Measurements from ENCODE around the gene TMEM154.
A peak's percentile ranks its signal among the peaks of the same experiment; 100 is the strongest.
"Not testable (repeated sequence)": the region's sequence is repeated elsewhere in the genome, so short reads cannot be mapped to it uniquely, and the experiment has no call there.

TMEM154 gene

DNA sequence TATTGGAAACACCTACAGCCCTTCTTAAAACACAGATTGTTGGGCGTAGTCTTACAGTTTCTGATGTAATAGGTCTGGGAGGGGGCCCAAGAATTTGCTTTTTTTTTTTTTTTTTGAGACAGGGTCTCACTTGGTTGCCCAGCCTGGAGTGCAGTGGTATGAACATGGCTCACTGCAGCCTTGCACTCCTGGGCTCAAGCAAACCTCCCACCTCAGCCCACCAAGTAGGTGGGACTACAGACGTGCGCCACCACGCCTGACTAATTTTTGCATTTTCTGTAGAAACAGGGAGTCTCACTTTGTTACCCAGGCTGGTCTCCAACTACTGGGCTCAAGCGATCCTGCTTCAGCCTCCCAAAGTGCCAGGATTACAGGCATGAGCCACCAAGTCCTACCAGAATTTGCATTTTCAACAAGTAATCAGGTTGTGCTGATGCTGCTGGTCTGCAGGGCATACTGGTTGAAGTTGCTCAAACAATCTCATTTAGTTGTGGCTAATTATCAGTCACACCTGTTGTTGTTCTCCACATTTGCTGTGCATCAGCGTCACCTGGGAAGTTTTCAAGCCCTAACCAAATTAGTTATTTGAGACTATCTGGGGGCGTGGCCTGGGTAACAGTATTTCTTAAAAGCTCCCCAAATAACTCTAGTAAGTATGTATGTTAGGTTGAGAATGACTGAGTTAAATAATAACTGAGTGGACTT is 14.0 kb downstream of the TMEM154 start:
- DNase-seq, result no peak

DNA sequence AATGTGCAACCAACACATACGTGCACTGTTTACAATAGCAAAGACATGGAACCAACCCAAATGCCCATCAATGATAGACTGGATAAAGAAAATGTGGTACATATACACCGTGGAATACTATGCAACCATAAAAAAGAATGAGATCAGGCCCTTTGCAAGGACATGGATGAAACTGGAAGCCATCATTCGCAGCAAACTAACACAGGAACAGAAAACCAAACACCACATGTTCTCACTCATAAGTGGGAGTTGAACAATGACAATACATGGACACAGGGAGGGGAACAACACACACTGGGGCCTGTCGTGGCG is 15.8 kb downstream of the TMEM154 start:
- not testable (repeated sequence) for DNase-seq

DNA sequence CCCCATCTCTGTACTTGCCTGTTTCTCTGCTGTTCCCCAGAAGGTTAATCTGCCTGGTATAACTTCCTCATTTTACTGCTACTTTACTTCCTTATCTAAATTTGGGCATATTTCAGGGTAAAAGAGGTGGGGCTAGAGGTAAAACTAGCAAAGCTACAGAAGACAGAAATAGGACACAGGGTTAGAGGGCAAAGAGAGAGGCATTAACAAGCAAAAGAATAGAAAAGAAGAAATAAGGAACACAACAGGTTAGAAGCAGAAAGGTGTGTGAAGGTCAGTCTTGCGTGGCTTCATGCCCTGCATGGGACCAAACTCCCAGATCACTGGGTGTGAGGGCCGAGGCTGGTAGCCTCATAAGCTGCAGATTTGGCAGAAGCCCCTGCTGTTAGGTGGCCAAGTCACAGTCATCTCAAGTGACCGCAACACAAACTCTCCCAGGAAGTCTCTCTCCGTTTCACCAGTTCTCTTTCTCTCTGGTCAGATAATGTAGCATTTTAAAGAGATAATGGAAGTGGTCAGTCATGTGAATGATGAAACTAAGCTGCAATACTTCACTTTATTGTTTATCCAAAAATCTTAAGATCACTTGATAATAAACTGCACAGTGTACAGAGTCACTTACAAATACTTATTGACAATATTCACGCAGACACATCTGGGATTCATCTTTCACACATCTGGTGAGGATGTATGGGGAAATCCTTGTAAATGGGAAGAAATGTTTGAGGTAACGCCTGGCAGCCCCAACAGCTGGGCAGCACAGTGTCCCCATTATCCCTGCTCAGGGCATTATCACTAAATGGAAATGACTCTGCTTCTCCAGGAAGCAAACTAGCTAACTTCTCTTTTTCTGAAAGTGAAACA is 16.4 kb downstream of the TMEM154 start:
- DNase-seq, result peak; percentile 27 to 63

DNA sequence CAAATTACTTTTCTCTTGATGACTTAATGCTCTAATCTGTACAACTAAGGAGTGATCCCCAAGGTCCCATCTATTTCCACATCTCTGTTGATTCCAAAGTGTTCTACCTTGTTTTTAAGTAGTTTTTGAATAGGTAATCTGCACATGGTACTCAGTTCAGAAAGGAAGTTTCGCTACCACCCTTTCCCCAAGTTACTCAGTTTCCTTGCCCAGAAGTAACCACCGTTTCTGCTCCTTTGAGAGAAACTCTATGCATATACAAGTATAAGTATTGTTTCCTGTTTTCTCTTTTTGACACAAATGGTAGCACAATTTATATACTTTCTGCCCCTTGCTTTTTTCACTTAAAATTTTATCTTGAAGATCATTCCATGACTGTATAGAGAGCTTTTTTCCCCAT is 18.1 kb downstream of the TMEM154 start:
- no peak for DNase-seq

DNA sequence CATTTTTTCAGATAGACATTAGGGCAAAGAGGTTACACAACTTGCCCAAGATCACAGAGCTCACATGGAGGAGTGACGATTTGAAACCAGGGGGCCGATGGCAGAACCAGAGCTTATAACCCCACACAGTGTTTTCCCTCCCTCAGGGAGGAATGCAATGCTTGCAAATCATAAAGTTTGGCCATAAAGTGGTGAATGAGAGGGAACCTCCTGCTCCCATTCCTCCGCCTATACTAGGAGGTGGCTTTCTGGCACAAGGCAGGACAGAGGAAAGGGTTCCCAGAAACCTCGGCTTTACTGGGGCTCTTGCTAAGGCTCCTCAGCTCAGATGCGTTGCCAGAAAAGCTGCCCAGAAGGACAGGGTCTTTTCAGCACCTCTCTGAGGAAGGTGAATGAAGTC is 19.3 kb downstream of the TMEM154 start:
- no peak for DNase-seq

DNA sequence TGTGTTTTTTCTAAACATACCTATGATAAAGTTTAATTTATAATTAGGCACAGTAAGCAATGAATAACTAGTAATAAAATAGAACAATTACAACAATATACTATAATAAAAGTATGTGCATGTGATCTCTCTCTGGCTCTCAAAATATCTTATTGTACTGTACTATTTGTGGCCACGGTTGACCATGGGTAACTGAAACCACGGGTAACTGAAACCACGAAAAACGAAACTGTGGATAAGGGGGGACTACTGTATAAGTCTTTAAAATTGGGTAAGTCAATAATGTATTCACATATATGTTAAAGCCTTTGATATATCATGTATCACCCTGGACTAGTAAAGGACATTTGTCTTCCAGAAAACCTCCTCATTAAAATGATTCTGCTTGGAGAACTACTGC is 20.0 kb downstream of the TMEM154 start:
- DNase-seq, result no peak

DNA sequence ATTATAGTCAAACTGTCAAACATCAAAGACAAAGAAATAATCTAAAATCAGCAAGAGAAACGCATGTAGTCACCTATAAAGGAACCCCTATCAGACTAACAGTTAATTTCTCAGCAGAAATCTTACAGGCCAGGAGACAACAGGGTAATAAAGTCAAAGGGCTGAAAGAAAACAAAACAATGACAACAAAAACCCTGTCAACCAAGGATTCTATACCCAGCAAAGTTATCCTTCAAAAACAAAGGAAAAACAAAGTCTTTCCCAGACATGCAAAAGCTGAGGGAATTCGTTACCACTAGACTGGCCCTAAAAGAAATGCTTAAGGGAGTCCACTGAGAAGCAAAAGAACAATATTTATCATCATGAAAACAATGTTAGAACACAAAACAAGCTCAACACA is 22.1 kb downstream of the TMEM154 start:
- DNase-seq, result no peak

DNA sequence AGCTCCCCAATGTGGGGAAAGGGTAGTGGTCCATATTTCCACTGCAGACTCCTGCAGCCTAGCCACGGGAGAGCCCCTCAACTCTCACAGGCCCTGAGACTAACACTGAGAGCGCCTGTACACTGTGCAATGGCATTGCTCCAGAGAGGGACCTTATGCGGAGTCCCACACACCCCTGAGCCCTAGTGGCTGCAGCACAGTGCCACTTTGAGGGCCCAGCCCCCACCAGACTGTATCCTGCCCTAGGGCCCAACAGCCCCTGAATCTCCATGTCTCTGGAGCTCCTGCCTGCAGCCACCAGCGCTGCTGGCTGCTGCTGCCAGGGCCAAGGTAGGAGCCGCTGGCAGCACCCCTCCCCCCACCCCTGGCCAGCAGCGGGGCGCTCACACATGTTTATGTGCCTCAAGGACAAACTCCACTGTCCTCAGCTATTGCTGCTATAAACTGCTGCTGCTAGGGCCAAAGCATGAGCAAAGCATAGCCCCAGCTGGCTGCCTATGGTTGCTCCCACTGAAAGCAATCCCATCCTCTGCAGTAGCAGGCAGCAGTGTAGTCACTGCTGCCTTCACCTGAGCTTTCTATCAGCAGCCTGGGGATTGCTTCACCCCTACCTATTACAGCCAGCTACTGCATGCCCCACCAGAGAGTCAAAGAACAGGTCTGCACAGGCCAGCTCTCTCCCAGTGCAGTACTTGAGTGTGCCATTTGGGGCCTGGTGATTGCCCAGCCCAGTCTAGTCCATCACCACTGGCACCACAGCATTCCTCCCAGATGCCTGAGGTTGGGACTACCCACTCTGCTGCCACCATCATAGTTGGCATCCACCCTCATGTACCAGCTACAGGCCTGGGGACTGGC is 24.3 kb downstream of the TMEM154 start:
- no peak for DNase-seq

DNA sequence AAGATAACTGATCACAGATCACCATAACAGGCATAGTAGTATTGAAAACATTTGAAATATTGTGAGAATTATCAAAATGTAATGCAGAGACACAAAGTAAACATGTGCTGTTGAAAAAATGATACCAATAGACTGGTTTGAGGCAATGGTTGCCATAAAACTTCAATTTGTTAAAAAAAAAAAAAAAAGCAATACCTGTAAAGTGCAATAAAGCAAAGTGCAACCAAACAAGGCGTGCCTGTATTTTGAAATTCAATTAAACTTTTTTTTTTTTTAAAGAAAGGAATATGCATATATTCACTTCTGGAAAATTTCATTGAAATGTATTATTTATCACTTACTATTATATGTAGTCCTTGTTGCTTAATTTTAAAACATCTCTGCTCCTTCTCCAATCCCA is 27.7 kb downstream of the TMEM154 start:
- no peak for DNase-seq

DNA sequence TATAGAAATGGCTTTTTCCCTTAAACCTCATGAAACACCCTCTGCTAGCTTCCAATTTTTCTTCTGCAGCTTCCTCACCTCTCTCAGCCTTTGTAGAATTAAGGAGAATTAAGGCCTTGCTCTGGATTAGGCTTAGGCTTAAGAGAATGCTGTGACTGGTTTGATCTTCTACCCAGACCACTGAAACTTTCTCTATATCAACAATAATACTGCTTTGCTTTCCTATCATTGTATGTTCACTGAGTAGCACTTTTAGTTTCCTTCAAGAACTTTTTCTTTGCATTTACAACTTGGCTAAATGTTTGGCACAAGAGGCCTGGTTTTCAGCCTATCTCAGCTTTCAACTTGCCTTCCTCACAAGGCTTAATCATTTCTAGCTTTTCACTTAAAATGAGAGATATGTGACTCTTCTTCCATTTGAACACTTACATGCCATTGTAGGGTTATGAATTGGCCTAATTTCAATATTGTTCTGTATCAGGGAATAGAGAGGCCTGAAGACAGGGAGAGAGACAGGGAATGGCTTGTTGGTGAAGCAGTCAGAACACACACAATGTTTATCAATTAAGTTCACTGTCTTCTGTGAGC is 28.2 kb downstream of the TMEM154 start:
- DNase-seq, result no peak

DNA sequence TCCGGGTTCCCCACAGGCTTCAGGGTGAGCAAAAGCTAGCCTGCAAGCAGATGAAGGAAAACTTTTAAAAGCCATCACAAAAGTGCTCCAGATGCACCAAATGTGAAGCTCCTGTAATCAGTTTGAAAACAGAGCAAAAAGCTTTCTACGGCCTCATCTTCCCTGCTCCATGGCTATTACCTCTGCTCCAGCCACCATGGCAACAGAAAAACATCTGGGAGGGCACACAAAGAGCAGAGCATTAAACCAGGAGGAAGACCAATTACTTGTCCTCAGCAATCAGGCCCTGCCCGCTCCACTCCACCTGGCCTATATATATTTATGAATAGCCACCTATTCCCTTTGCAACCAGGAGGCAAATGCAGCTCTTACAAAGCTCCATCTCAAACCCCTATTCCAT is 33.6 kb downstream of the TMEM154 start:
- no peak for DNase-seq

DNA sequence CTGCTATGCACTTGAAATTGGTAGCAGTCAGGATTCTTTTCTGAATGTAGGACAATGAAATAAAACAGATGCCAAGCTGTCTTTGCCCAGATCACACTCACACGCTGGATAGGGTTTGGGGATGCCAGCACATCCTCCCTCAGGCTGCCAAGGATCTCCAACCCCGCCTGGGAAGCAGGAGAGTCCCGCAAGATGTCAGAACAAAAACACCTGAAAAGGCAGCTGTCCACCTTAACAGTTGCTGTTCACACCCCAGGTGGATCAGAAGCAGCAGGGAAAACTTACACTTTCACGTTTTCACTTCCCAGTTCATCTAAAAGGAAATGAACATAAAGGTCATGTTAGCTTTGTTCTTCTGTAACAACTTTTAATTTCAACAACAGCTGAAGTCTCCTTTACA is 35.7 kb downstream of the TMEM154 start:
- no peak for DNase-seq

DNA sequence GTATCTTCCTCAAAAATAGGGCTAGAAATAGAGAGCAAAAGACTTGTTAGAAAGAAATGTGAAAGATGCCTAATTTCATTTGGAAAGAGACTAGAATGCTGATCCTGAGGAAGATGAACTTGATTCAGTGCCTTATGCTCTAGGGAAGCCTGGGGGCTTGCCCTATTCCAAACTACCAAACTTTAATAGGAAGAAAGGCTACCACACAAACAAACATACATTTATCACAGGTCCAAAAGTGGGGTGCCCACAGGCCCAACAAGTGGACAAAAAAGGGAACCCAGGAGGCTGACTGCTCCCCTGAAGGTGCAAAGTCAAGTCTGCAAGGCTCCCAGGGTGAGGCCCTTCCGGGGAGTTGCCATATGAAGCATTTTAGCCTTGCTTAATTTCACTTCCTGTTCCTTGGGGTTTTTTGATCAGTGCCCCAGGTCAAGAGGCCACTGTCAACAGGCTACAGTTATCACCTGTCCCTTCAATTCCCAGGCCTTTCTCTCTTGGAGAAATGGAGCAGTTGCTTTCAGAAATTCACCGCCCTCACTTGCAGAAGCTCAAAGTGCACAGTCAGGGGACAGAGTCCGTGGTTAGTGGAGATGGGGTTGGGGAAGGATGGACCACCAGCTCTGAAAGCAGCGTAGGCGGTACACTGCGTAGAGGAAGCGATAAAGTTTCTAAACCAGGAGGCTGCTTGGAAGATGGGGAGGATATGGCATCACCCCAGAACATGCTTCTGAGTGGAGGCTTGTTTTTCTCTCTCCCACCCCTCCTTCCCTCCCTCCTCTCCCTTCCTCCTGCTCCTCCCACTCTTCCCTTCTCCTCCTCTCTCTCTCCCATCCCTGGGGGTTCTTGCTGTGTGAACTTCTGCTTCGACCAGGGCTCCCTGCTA is 36.4 kb downstream of the TMEM154 start:
- peak; percentile 70 to 84 for DNase-seq

DNA sequence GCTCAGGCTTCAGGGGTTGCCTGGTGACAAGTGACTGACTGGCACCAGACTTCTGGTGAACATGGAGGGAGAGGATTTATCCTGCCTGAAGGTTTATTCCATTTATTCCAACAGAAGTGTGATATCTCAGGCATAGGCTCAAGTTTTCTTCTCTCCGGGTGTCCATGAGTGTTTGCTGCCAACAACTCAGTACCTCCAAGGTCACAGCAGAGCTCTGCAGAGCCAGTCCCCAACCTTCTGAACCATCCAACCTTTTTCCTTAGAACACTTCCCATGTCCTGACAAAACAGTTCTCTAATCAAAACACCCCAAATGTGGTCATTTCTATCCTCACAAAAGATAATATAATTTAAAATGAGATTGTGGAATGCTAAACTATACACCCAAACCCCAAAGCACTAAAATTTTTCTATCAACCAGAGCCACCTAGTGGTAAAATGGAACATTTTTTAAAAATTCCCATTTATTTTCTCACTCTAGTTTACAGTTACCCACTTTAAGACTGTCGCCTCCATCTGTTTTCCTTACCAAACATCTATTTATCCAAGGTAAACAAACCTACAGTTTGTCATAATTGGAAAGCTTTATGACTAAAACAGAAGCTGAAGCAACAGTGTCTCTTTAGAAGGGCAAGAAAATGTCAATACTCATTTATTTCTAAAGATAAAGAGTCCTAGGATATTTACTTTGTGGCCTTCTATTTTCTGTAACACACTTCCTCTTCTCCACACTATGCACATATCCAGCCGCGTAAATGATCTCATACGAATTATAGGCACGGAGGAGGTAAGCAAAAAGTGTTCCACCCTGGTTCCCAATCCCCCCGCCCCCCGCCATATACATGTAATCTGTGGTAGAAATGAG is 39.5 kb downstream of the TMEM154 start:
- DNase-seq, result peak; percentile 14 to 55

DNA sequence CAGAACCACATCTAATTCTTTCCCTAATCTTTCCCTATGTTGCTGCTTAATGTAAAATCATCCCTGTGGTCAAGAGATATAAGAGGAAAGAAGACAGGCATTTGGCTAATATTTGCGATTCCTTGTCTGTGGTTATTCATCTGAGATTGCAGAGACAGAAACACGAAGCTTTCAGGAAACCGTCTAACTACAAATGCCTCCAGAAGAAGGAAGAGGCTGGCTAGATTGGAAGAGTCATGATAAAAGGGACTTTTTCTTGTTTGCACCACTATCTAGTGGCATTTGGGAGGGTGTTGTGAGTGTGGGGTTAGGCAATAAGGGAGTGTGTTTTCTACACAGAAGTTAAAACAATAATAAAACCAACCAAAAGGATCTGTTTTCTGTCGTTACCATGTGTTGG is 43.9 kb downstream of the TMEM154 start:
- DNase-seq, result peak; percentile 83 to 89

DNA sequence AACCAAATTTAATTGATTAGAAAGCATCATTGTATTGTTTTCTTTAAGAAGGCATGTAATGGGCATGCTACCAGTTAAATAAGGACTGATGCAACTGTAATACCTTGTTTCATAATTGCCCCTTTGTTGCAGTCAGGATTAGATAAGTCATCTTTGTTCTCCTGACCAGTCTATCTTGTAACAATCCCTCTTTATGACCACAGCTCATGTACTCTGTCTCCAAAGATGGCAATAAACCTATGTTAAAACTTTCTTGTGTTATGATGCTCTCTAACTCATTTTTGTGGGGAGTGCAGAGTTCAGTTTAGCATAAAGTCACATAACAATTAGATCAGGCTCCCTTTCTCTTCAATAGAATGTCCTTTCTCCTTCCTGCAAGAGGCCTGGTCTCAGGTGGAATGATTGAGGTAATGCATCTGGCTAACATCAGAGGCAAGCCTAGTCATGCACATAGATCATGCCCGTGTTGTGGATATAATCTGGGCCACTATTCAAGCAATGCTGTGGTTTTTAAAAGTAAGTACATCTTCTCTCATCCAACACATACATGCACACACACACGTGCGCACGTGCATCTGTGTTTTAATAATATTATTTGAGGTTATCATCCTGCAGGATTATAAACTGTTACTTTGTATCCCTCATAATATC is 45.6 kb downstream of the TMEM154 start:
- DNase-seq, result peak; percentile 52 to 53

DNA sequence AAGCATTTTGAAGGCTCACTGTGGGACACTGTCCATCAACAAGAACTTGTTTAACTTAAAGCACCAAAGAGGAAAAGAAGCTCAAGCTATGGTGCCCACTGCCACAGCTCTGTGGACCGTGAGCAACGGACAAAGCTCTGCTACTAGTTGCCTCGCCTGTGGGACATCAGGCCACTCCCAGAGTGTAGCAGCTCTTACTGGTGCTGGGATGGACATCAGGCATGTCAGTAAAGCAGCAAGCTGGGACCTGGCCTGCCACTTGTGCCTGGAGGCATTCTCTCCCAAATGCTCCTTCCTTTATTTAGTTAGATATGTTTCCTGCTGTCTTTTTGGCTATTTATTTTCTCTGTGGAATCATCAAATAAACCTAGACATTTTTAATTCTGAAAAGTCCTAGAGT is 46.7 kb downstream of the TMEM154 start:
- no peak for DNase-seq

DNA sequence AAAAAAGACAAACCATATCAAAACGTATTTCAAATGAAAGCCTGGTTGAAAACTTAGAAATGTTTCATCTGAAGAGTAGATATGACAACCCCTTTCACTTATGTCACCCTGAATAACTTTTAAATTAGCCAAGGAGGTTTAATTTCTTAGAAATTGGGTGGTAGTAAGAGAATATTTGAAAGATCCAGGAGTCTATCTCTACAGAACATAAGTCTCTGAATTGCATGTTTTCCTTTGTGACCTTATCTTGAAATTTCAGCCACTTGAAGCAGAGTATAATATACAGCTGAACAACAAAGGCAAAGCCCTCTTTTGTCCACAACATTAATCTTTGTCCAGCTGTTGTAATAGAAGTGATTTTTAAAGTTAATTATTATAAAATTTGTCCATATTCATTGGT is 49.5 kb downstream of the TMEM154 start:
- no peak for DNase-seq

DNA sequence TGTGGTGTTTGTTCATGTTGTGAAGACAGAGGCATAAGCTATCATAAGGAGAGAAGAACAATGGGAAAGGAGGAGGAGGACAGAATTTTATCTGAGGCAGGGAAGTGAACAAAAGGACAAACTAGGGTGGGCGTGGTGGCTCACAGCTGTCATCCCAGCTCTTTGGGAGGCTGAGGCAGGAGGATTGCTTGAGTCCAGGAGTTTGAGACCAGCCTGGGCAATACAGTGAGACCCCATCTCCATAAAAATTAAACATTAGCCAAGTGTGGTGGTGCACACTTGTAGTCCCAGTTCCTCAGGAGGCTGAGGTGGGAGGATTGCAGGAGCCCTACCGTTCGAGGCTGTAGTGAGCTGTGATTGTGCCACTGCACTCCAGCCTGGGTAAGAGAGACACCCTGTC is 49.9 kb downstream of the TMEM154 start:
- no peak for DNase-seq

DNA sequence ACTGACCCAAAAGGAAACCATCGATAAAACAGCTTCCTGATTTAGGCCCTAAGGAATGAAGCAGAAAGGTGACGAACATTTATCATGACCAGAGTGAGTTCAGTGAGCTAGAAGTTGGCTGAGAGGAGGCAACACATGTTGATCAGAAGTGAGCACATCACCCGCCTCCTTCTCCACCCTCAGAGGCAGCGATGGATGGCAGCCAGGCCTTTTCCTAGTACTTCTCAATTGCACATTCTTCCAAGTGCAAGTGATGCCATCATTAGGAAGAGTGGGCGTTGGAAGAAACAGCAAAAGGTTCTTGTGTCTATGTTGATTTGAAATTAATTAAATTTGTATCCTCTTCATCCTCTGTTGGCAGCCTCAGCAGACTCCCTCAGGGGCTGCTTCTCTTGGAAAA is 51.7 kb downstream of the TMEM154 start:
- DNase-seq, result peak; percentile 32 to 58

All from inflammatory macrophage (primary cell).